Activated T-helper 1 cell treated with Interleukin-2 at 50 U/mL for 16 hours (primary cell): ENCODE data around the gene ACCS.

Source experiments
- DNase-seq: peaks from one replicate; pipeline ENCODE4 v3.0.0-alpha.2; 2020; ENCODE audit warnings: low read depth

Gene ACCS, protein sequence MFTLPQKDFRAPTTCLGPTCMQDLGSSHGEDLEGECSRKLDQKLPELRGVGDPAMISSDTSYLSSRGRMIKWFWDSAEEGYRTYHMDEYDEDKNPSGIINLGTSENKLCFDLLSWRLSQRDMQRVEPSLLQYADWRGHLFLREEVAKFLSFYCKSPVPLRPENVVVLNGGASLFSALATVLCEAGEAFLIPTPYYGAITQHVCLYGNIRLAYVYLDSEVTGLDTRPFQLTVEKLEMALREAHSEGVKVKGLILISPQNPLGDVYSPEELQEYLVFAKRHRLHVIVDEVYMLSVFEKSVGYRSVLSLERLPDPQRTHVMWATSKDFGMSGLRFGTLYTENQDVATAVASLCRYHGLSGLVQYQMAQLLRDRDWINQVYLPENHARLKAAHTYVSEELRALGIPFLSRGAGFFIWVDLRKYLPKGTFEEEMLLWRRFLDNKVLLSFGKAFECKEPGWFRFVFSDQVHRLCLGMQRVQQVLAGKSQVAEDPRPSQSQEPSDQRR

DNA sequence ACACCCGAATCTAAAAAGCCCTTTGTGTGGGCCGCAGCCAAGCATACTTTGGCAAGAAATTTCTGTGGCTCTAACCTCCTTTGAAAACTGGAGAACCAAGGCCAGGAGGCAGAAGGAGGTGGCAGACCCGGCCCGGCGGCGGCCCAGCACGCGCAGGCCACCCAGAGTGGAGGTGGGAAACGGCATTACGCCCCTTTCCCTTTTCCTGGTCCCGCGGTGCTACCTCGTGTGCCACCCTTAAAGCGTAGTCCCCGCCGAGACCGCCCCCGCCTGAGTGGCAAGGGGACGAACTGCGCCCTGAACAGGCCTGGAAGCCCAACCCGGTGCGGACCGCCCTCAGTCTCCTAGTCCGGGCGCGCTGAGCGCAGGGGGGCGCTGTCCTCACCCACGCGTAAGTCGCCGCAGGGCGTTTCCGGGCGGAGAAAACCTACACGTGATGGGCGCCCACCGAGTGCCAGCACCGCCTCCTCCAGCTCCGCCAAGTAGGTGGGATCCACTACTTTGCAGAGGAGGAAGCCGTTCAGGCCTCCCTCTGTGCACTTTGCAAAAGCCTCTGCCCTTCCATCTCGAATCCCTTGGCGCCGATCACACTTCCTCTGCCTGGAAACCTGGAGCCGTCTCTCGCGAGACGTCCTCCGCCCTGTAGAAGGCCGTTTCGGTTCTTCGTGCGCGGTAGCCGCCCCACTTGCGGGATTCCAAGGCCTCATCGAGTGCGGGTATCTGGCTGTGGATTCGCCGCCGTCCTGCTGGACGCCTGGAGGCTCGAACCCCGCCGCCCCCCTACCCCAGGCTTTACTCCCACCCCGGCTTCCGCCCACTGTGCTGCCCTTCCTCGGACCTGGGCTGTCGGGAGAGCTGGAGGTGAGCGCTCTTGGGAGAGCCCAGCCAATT, at the start of gene ACCS:
Gene ACCS, plus strand, starts transcription at position 430 of the 891 bp plus-strand sequence. CDS start 1,358 bp downstream, outside the sequence.
- peak; percentile 80 for DNase-seq

DNA sequence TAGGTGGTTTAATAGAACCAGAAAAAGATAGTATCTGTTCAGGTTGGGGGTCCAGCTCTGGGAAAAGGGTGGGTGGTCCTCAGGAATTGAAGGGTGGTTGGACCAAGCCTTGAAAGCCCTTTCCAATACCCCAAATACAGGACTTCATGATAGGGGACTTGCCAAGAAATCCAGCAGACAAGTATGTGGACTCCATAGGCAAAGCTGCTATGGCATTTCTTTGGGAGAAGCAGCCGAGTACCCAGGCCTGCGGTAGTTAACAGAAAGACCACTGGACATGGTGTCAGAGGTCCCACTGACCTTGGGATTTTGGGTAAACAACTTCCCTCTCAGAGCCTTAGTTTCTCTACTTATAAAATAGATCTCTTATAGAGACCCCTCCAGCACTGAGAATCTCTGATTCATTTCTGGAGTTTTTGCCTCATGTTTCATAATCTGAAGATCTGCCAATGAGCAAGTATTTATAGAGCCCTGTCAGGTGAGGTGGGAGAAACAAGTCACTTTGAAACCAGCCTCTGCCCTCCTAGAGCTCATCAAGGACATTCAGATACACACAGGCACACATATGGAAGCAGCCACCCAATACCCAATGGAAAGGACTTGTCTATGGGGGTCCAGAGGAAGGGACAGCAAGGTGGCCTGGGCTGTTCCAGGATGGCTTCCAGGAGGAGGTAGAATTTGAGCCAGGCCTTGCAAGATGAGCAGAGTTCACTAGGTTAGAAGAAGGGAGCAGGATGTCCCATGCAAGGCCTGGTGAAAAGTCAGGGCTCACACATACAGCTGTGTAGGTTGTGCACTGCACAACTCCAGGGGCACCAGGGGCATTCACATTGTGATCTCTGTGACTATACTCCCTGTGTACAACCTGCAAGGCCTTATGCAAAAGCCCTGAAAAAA, 49.3 kb upstream of the ACCS start:
- no peak for DNase-seq

DNA sequence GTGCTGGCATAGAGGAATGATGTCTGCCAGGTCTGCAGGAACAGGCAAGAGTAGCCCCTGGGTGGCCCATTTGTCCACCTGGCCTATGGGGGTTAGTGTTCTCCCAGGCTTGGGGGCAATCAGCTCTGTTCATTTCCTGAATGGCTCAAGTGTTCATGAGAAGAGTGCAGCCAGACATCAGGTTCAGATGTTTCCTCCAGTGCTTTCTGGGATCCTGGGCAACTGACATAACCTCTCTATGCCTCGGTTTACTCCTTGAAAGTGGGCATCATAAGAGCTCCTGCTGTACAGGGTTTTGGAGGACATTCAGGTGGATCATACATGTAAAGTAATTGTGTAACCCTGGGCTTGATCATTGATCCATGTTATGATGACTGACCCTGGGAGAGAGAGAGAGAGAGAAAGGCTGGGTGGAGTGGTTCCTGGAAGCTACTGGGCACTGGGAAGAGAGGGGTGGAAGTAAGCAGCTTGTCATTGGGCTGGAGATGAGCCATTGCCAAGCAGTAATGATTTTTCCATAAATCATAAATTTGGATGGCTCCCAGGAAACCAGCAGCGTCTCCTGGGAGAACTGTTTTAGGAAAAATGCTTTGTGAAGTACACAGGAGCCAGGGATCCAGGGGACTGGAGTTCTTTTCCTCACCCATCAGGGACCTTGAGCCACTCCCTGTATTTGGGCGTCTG, 48.5 kb upstream of the ACCS start:
- DNase-seq = no peak

DNA sequence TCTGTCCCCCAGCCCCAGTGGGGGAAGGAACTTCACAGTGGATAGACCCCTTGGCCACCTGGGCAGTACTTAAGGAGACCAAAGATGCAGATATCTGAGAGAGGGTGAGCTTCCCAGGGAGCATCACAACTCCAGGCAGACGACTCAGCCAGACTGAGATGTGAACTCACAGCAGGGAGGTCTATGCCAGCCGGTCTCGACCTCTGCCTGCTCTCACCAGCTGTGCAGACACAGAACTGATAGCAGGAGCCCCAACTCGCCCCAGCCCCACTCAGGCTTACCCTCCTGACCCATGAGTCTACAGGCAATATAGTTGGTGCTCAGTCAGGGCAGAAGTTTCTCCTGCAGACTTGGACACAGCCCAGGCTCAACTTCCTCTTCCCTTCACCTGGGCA, 47.9 kb upstream of the ACCS start:
- no peak for DNase-seq

DNA sequence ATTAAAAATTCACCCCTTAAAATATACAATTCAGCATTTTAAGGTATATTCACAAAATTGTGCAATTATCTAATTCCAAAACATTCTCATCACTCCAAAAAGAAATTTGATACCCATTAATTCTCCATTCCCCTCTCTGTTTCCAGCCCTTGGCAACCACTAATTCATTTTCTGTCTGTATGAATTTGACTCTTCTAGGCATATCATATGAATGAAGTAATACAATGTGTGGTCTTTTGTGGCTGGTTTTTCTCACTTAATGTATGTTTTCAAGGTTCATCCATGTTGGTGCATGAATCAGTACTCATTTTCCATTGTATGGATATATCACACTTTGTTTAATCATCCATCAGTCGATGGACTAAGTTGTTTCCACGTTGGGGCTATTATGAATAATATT, 47.2 kb upstream of the ACCS start:
- DNase-seq = no peak

DNA sequence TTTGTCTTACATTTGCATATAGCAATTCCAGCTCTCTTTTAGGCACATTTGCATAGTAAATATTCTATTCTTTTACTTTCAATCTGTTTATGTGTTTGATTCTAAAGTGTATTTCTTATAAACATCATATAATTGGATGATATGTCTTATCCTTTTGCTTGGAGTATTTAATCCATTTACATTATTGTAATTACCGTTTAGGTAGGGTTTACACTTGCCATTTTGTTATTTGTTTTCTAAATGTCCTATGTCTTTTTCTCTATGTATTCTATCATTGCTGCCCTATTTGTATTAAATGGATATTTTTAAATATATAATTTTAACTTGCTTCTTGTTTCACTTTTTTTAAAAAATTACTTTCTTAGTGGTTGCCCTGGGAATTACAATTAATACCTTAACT, 41.1 kb upstream of the ACCS start:
- no peak for DNase-seq

DNA sequence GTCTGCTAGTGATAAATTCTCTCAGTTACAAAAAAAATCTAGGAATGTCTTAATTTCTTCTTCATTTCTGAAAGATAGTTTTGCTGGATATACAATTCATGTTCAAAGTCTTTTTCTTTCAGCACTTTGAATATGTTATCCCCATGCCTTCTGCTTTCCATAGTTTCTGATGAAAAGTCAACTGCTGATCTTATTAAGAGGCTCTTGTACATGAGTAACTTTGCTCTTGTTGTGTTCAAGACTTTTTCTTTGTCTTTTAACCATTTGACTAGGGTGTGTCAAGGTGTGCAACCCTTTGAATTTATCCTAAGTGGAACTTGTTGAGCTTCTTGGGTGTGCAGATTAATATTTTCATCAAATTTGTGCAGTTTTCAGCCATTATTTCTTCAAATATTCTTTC, 40.3 kb upstream of the ACCS start:
- DNase-seq = no peak

DNA sequence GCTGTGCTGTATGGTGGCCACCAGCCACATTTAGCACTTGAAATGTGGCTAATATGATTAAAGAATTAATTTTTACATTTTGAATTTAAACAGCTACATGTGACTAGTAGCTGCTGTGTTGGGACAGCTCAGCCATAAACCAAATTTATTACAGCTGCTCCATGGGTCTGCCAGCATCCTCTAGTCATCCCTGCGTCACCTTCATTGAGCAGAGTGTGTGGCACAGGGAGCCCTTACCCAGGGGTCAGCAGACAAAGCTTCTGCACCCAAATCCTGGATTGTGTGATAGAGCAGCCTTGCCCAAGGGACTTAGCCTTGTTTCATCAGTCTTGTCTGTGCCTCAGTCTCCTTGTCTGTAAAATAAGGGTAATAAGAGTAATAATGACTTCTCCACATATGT, 37.7 kb upstream of the ACCS start:
- no peak for DNase-seq

DNA sequence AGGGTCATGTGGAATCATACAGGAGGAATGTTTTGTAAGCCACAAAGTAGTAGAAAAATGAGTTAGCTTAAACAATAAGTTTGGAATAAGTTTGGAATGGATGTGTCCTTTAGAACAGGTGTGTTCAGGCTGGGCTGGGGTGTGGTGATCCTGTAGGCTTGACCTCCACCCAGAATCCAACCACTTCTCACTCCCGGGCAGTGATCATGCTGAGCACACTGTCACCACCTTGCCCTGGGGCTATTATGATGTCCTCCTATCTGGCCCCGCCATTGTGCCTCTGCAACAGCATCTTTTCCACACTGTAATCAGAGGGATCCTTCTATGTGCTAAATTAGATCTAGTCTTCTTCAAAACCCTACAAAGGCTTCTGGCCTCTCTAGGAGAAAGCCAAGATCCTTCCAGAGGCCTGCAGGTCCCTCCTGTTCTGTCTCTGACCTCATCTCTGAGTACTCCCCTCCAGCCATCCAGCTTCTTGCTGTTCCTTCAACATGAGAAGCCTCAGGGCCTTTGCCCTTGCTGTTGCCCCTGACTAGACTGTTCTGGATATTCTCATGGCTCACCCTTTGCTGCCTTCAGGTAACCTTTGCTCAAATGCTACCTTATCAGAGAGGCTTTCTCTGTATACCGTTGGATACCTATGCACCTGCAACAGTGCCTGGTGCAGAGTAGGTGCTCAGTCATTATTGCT, 37.1 kb upstream of the ACCS start:
- no peak for DNase-seq

DNA sequence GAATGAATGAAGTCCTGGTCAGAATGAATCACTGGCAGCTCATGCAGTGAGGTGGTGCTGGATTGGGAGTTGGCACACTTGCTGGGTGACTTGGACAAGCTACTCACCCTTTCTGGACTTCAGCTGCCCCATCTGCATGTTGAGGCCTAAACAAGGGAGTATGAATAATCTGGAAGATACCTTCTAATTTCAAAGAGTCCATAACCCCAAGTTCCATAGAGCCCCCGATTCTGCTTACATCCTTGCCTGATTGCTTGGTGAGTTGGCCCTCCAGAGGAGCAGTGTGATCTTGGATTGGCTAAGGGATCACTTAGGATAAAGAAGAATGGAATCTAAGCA, 36.6 kb upstream of the ACCS start:
- no peak for DNase-seq

DNA sequence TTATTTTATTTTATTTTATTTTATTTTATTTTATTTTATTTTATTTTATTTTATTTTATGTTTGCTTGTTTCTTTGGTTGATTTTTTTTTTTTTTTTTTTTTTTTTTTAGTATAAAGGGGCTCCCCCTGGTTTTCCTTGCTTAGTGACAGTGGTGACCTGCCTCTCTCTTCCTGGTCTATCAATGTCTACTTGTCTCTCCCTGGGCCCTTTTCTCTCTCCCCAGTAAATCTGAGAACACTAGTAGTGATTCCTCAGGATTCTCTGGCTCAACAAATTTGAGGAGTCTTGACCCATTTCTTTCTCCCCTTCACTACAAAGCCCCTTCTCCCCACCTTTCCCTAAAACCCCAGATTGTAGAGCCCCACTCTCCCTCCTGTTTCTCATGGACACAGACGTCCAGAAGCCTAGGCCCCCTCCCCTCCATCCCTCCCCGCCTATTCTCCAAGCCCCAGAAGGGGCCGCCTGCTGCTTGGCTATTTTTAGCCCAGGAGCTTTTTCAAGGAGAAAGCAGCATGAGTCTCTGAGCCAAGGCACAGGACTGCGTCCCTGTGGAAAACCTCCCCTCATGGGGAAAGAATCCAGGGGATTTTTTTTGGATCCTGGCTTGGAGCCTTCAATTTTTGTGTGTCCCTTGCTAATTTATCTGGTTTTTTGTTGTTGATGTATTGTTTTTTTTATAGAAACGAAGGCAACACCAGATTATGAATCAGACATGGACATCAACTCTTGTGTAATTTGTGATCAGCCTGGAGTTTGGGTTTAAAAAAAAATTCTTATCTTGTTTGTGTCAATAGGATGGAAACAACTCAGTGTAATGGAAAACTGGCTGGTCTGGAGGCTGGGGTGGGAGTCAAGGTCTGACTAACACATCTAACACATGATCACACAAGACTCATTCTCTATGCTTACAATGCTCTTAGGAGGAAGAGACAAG, 35.8 kb upstream of the ACCS start:
- no peak for DNase-seq

DNA sequence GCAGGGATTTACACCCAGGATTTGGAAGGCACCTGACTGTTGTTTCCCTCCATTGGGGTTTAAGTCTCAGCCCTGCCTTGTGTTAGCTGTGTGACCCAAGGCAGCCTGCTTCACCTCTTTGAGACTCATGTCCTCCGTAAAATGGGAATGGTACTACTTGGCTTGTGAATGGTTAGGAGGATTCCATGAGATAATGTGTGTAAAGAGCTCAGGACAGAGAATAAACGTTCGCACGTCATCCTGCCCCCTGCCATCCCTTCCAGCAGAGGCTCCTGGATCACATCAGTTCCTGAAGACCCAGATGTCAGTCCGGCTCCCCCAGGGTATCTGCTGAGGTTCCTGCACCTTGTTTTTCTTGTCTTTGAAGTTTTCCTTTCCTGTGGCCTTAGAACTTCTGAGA, 35.1 kb upstream of the ACCS start:
- DNase-seq = no peak

DNA sequence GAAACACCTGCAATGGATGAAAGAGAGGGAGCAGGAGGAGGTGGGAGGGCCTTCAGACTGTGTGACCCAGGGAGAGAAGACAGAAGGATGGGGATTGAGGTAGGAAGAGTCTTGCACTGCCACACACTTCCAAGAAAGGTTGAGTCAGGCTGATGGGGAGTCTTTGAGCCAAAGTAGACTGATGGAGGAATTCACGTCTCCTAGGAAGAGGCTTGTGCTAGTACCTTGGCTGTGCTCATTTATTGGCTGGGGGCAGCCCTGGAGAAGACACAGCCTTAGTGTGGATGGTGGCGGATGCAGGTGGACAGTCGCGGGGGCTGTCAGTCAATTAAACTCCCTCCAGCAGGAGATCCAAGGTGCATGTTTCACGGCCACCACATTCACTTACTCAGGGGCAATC, 34.5 kb upstream of the ACCS start:
- no peak for DNase-seq

DNA sequence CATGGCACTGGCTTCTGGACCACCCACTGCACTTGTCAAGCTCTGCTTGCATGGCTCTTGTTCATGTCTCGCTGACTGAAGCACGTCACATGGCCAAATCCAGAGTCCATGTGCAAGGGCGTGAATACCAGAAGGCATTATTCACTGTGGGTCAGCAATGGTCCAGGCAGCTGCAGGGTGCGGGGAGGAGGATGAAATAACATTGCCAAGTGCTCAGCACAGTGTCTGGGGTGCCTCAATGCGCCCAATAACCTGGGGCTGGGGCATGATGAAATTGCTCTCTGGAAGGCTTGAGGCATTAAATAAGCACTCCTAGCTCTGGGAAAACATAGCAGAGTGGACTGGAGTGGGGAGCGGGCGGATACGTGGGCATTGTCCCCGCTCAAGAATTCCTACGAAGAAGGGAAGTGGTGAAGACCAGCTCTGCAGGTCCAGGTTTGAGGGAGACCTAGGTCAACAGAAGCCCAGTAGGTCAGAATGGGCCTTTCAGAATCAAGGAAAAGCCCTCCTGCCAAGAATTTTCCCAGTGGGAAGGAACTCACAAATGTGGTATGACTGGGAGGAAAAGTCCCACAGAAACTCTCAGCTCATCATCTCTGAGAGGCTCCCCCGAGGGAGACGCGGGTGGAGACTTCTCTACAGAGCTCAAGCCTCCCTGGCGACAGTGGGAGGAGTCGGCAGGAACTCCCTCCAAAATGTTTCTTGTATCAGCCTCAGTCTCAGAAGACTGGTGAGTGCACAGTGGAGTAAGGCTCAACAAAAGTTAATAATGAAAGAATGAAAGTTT, 33.6 kb upstream of the ACCS start:
- no peak for DNase-seq

DNA sequence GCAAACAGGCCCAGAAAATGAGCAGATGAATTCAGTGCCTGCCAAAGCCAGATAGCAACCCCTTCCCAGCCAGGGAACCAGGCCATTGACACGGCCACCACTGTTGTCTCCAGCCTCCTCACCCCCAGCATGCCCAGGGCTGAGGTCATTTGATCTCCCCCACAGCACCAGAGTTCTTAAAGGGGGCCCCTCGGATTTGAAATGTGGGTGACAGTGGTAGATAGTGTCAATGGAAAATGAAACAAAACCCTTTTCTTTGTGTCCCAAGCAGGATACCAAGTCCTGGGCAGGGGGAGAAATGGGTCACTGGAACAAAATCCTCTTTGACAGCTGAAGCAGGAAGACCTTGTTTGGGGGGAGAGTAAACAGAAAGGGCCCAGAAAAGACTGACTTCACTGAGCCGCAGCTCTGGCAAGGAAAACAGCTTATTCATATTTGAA, 32.6 kb upstream of the ACCS start:
- DNase-seq = no peak

DNA sequence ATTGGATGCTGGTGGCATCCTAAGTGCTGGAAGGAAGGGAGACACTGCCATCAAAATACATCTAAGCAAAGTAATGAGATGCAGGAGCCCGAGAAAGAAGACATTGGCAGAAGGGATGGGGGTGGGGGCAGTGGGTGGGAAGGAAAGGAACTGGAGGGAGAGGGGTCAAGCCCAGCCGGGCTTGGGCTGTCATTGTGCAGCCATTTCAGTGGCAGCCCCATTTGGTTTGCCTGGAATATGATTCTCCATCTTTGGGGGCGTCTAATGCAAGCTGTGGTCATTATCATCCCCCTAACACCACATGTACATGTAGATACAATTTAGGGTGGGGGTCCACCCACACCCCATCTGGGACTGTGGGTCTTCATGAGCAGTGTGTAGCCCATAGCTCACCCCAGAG, 32.2 kb upstream of the ACCS start:
- DNase-seq = no peak

DNA sequence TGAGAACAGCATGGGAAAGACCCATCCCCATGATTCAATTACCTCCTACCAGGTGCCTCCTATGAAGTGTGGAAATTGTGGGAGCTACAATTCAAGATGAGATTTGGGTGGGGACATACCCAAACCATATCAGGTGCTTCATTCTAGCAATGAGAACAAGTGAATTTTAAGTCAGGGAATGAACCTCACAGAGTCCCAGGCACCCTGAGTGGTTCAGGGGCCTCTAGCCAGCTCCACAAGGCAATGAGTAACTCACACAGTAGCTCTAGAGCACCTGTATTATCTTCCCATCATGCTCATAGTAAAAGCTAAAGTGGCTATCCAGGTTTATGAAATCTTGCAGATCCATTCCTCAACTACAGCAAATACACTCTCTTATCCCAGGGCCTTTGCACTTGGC, 31.4 kb upstream of the ACCS start:
- DNase-seq = no peak

DNA sequence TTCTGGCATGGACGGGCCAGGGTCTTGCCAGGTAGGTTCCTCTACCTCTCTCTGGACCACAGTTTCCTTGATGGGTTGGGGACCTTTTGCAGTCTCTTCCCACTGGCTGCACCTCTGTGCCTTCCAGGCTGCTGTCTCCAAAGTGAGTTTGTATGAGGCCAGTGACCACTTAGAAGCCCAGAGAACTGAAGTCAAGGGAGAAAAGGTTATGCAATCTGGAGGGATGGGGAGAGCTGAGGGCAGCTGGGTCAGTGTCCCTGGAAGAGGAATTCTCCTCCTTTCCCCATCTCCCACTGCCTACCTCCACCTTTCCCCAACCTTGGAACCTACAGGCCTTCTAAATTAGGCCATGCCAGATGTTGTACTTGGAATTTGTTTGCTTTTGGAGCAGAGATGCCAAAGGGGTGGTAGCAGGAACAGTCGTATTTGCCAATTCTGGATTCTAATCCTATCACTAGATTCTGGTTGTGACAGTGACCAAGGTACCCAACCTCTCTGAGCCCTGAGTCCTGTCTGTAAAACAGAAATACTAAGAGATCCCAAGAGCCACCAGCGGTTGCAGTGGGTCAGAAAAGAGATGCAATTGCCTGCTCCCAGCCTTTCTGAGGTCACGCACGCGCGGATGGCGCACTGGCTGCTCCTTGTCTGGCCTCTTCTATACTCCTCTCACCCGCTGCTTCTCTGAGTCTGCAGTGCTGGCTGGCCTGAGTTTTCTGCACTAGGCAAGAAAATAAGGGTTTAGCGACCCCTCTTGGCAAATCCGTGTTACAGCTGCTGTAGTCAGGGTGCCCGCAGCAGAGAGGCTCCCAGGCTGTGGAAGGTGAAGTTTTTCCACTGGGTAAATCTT, 29.0 kb upstream of the ACCS start:
- no peak for DNase-seq
